Measurements from ENCODE around the gene CPVL. TPM values are rescaled to one million over a fixed set of nuclear protein-coding genes. Genes with fewer than 3 reads are reported as not detected.

CPVL gene
- total and polyA plus RNA-seq, 2 of the 8 experiments (the other 6 are each of a cell fraction or from before 2014, with no cell fraction given), result 40.0 to 55.0 TPM

DNA sequence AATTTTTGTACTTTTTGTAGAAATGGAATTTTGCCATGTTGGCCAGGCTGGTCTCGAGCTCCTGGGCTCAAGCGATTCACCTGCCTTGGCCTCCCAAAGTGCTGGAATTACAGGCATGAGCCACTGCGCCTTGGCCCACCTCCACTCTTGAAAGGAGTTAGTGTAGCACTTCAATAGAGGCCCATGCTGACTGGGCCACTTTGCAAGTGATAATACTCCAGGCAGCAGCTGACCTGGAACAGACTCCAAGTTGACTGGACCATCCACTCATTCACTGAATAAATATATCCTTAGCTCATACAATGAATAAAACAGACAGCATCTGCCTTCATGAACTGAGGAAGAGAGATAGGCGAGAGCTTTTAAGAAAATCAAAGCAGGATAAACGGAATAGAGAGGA, 14.7 kb downstream of the CPVL start (continued):
- TF ChIP-seq, protein P1, sequence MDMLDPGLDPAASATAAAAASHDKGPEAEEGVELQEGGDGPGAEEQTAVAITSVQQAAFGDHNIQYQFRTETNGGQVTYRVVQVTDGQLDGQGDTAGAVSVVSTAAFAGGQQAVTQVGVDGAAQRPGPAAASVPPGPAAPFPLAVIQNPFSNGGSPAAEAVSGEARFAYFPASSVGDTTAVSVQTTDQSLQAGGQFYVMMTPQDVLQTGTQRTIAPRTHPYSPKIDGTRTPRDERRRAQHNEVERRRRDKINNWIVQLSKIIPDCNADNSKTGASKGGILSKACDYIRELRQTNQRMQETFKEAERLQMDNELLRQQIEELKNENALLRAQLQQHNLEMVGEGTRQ (IDR thresholded peaks at IDR 0.05; ENCODE audit: low read length), result no peak

Data from H1 (cell line).